ENCODE measurements around the gene SYT5.

SYT5 gene

GRCh38 chr19:55147545-55148251 lies 32.4 kb downstream of the SYT5 start:
- in situ Hi-C loops (cut with MboI; ENCODE audit: low sequenced_read_pairs), result no loop called here

GRCh38 chr19:55146705-55147273 lies 33.3 kb downstream of the SYT5 start:
- in situ Hi-C loops (cut with MboI; ENCODE audit: low sequenced_read_pairs), result no loop called here

GRCh38 chr19:55146078-55146704 lies 33.9 kb downstream of the SYT5 start:
- in situ Hi-C loops (cut with MboI; ENCODE audit: low sequenced_read_pairs), result no loop called here

- in situ Hi-C loops (cut with MboI; ENCODE audit: low sequenced_read_pairs), result no loop called here
These were observed 34.9 kb downstream of the SYT5 start for GRCh38 chr19:55145232-55145631.

- in situ Hi-C loops (cut with MboI; ENCODE audit: low sequenced_read_pairs), result no loop called here
These were observed 38.4 kb downstream of the SYT5 start for GRCh38 chr19:55141696-55142095.

GRCh38 chr19:55137915-55138314 lies 42.2 kb downstream of the SYT5 start:
- in situ Hi-C loops (cut with MboI; ENCODE audit: low sequenced_read_pairs), result no loop called here

GRCh38 chr19:55136399-55137102 lies 43.5 kb downstream of the SYT5 start:
- in situ Hi-C loops (cut with MboI; ENCODE audit: low sequenced_read_pairs), result no loop called here

- in situ Hi-C loops (cut with MboI; ENCODE audit: low sequenced_read_pairs), result no loop called here
These were observed 45.4 kb downstream of the SYT5 start for GRCh38 chr19:55134736-55135135.

- in situ Hi-C loops (cut with MboI; ENCODE audit: low sequenced_read_pairs), result no loop called here
These were observed 46.2 kb downstream of the SYT5 start for GRCh38 chr19:55133639-55134444.

- in situ Hi-C loops (cut with MboI; ENCODE audit: low sequenced_read_pairs), result no loop called here
These were observed 47.5 kb downstream of the SYT5 start for GRCh38 chr19:55132453-55133129.

- in situ Hi-C loops (cut with MboI; ENCODE audit: low sequenced_read_pairs), result no loop called here
These were observed 48.7 kb downstream of the SYT5 start for GRCh38 chr19:55131421-55131820.
